ENCODE results near the gene ZNF491. TPM values are rescaled to one million over a fixed set of nuclear protein-coding genes. Genes with fewer than 3 reads are reported as not detected.
"Not testable (repeated sequence)": the region's sequence is repeated elsewhere in the genome, so short reads cannot be mapped to it uniquely, and the experiment has no call there.

Gene ZNF491
- polyA plus RNA-seq, 1 donor (not counting 4 experiments of a cell fraction or from before 2014, with no cell fraction given): 0.76 TPM

DNA sequence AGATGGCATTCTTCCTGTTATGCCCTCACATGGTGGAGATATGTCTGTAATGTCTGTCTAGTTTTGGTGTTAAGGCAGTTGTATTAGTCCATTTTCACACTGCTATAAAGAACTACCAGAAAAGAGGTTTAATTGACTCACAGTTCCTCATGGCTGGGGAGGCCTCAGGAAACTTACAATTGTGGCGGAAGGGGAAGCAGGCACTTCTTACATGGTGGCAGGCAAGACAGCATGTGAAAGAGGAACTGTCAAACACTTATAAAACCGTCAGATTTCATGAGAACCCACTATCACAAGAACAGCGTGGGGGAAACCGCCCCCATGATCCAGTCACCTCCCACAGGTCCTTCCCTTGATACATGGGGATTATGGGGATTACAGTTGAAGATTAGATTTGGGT, 28.3 kb upstream of the ZNF491 start:
- TF ChIP-seq EZH2 (IDR thresholded peaks at IDR 0.05; ENCODE audit: low read length): no peak
- TF ChIP-seq, protein P1, sequence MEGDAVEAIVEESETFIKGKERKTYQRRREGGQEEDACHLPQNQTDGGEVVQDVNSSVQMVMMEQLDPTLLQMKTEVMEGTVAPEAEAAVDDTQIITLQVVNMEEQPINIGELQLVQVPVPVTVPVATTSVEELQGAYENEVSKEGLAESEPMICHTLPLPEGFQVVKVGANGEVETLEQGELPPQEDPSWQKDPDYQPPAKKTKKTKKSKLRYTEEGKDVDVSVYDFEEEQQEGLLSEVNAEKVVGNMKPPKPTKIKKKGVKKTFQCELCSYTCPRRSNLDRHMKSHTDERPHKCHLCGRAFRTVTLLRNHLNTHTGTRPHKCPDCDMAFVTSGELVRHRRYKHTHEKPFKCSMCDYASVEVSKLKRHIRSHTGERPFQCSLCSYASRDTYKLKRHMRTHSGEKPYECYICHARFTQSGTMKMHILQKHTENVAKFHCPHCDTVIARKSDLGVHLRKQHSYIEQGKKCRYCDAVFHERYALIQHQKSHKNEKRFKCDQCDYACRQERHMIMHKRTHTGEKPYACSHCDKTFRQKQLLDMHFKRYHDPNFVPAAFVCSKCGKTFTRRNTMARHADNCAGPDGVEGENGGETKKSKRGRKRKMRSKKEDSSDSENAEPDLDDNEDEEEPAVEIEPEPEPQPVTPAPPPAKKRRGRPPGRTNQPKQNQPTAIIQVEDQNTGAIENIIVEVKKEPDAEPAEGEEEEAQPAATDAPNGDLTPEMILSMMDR (optimal IDR thresholded peaks at IDR 0.05 in 1 of 3, IDR thresholded peaks at IDR 0.05 in 1 of 3, conservative IDR thresholded peaks at IDR 0.05 in 1 of 3; ENCODE audit: extremely low read depth in 1 of 3, insufficient read depth in 2 of 3, low read length in 3 of 3): no peak
- Histone ChIP-seq H3K4me2 (ENCODE audit: control insufficient read depth, extremely low read depth, insufficient read depth, low read depth, low read length) (no peak overlapping the region), H3K4me1 (ENCODE audit: control insufficient read depth, extremely low read depth, insufficient read depth, low read length) (peaks cover 4% of the 10 kb centered on the region), H3K4me3 (ENCODE audit: control insufficient read depth in 2 of 3, extremely low read depth in 1 of 3, insufficient read depth in 2 of 3, low read depth in 1 of 3, low read length in 3 of 3) (no peak overlapping the region), H3K9me3 (ENCODE audit: control insufficient read depth, low read depth, low read length) (no peaks in the 10 kb centered on the region), H3K27ac (ENCODE audit: control insufficient read depth, insufficient read depth, low read length) (no peak overlapping the region), H3K27me3 (ENCODE audit: control insufficient read depth, extremely low read depth, insufficient read depth, low read length) (no peaks in the 10 kb centered on the region), H3K36me3 (ENCODE audit: control insufficient read depth in 2 of 2, extremely low read depth in 1 of 2, insufficient read depth in 2 of 2, low read length in 2 of 2) (no peaks in the 10 kb centered on the region), H3K9me1 (ENCODE audit: control insufficient read depth, extremely low read depth, insufficient read depth, low read length) (no peaks in the 10 kb centered on the region), H3K9ac (ENCODE audit: control insufficient read depth, extremely low read depth, insufficient read depth, low read length) (no peak overlapping the region), H4K20me1 (ENCODE audit: control insufficient read depth, extremely low read depth, insufficient read depth, low read length) (no peaks in the 10 kb centered on the region), H3K79me2 (ENCODE audit: control insufficient read depth, insufficient read depth, low read length) (no peaks in the 10 kb centered on the region), H2AFZ (ENCODE audit: control insufficient read depth, low read length) (no peak overlapping the region)
- FAIRE-seq (no peak), DNase-seq (ENCODE audit: low read depth, low spot score) (no peak)
- dilution Hi-C loops (cut with MboI; ENCODE audit: extremely low pct_ligation_motif_present, low sequenced_read_pairs): no loop called here

DNA sequence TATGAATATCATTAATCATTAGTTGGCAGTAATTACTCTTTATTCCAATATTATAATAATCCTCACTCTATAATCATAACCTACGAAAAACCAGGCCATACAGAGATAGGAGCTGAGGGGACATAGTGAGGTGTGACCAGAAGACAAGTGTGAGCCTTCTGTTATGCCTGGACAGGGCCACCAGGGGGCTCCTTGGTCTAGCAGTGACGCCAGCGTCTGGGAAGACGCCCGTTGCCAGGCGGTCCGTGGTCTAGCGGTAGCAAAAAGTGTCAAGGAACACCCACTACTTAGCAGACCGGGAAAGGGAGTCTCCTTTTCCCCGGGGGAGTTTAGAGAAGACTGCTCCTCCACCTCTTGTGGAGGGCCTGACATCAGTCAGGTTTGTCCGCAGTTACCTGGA, 26.8 kb upstream of the ZNF491 start:
- H3K79me2 ChIP-seq (ENCODE audit: control insufficient read depth, insufficient read depth, low read length); H3K4me3 ChIP-seq (ENCODE audit: control insufficient read depth in 2 of 3, extremely low read depth in 1 of 3, insufficient read depth in 2 of 3, low read depth in 1 of 3, low read length in 3 of 3); H3K9me3 ChIP-seq (ENCODE audit: control insufficient read depth, low read depth, low read length); H3K9ac ChIP-seq (ENCODE audit: control insufficient read depth, extremely low read depth, insufficient read depth, low read length); H3K9me1 ChIP-seq (ENCODE audit: control insufficient read depth, extremely low read depth, insufficient read depth, low read length); H4K20me1 ChIP-seq (ENCODE audit: control insufficient read depth, extremely low read depth, insufficient read depth, low read length); FAIRE-seq; H3K27me3 ChIP-seq (ENCODE audit: control insufficient read depth, extremely low read depth, insufficient read depth, low read length); H3K4me2 ChIP-seq (ENCODE audit: control insufficient read depth, extremely low read depth, insufficient read depth, low read depth, low read length); dilution Hi-C loops (cut with MboI; ENCODE audit: extremely low pct_ligation_motif_present, low sequenced_read_pairs); H3K36me3 ChIP-seq (ENCODE audit: control insufficient read depth in 2 of 2, extremely low read depth in 1 of 2, insufficient read depth in 2 of 2, low read length in 2 of 2); H3K4me1 ChIP-seq (ENCODE audit: control insufficient read depth, extremely low read depth, insufficient read depth, low read length); H3K27ac ChIP-seq (ENCODE audit: control insufficient read depth, insufficient read depth, low read length); DNase-seq (ENCODE audit: low read depth, low spot score); H2AFZ ChIP-seq (ENCODE audit: control insufficient read depth, low read length): not testable (repeated sequence)
- TF ChIP-seq, protein P1 (optimal IDR thresholded peaks at IDR 0.05 in 1 of 3, IDR thresholded peaks at IDR 0.05 in 1 of 3, conservative IDR thresholded peaks at IDR 0.05 in 1 of 3; ENCODE audit: extremely low read depth in 1 of 3, insufficient read depth in 2 of 3, low read length in 3 of 3): peak in 1 of 3 experiments; percentile 14

GRCh38 chr19:11776669-11777068, 21.7 kb upstream of the ZNF491 start:
- H4K20me1 ChIP-seq (ENCODE audit: control insufficient read depth, extremely low read depth, insufficient read depth, low read length); H3K79me2 ChIP-seq (ENCODE audit: control insufficient read depth, insufficient read depth, low read length); H3K4me3 ChIP-seq (ENCODE audit: control insufficient read depth in 2 of 3, extremely low read depth in 1 of 3, insufficient read depth in 2 of 3, low read depth in 1 of 3, low read length in 3 of 3); H3K27ac ChIP-seq (ENCODE audit: control insufficient read depth, insufficient read depth, low read length); H3K9me1 ChIP-seq (ENCODE audit: control insufficient read depth, extremely low read depth, insufficient read depth, low read length); H3K27me3 ChIP-seq (ENCODE audit: control insufficient read depth, extremely low read depth, insufficient read depth, low read length); H2AFZ ChIP-seq (ENCODE audit: control insufficient read depth, low read length); dilution Hi-C loops (cut with MboI; ENCODE audit: extremely low pct_ligation_motif_present, low sequenced_read_pairs); H3K4me1 ChIP-seq (ENCODE audit: control insufficient read depth, extremely low read depth, insufficient read depth, low read length); H3K9ac ChIP-seq (ENCODE audit: control insufficient read depth, extremely low read depth, insufficient read depth, low read length); H3K4me2 ChIP-seq (ENCODE audit: control insufficient read depth, extremely low read depth, insufficient read depth, low read depth, low read length); FAIRE-seq; DNase-seq (ENCODE audit: low read depth, low spot score): not testable (repeated sequence)
- Histone ChIP-seq H3K36me3 (ENCODE audit: control insufficient read depth in 2 of 2, extremely low read depth in 1 of 2, insufficient read depth in 2 of 2, low read length in 2 of 2) (peaks cover 14% of the 10 kb centered on the region in 2 experiments), H3K9me3 (ENCODE audit: control insufficient read depth, low read depth, low read length) (peaks cover 19% of the 10 kb centered on the region)
